ENCODE results near the gene ALDH18A1.

GRCh38 chr10:95561177-95561863, 95.2 kb downstream of the ALDH18A1 start, which contains the start of gene SORBS1:
- TF ChIP-seq POLR2A (IDR thresholded peaks at IDR 0.05; ENCODE audit: low read depth, low read length): peak; percentile 65
- TF ChIP-seq, protein P1, sequence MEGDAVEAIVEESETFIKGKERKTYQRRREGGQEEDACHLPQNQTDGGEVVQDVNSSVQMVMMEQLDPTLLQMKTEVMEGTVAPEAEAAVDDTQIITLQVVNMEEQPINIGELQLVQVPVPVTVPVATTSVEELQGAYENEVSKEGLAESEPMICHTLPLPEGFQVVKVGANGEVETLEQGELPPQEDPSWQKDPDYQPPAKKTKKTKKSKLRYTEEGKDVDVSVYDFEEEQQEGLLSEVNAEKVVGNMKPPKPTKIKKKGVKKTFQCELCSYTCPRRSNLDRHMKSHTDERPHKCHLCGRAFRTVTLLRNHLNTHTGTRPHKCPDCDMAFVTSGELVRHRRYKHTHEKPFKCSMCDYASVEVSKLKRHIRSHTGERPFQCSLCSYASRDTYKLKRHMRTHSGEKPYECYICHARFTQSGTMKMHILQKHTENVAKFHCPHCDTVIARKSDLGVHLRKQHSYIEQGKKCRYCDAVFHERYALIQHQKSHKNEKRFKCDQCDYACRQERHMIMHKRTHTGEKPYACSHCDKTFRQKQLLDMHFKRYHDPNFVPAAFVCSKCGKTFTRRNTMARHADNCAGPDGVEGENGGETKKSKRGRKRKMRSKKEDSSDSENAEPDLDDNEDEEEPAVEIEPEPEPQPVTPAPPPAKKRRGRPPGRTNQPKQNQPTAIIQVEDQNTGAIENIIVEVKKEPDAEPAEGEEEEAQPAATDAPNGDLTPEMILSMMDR (IDR thresholded peaks at IDR 0.05; ENCODE audit: extremely low read depth in 1 of 2, insufficient read depth in 1 of 2, low read depth in 1 of 2, low read length in 2 of 2): no peak
